HG03442 (cell line): ENCODE data around the gene GSE1.

Source experiments
- ATAC-seq: cut with Tn5 transposase; IDR thresholded peaks from one replicate; pipeline ENCODE4 v1.9.1; 2021; ENCODE audit warnings: mild to moderate bottlenecking, moderate library complexity; ENCODE audit not compliant: unreplicated experiment

GSE1 gene

DNA sequence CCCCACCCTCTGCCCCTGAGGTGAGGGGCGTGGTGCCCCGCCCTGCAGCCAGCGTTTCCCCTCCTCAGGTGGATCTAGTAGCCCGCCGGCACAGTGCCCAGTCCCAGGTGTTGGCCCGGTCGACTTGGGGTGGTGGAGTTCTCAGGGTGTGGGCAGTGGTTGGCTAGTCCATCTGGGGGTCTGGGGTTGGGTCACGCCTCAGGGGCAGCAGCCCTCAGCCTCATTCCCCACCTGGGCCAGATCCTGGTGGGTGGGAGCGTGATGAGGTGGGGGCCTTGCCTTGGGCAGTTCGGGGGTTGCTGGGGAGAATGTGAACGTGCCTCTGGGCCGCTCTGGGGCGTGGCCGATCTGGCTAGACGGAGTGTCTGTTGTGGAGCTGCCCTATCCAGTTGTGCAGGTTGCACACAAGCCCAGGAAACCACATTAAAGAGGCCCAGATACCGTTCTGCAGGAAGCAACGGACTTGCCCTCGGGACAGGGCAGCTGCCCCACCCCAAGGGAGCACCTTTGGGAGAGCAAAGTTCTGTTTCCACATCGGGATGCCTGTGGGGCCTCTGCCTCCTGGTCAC is 32.0 kb downstream of the GSE1 start:
- ATAC-seq, result no peak

- no peak for ATAC-seq
Observed at GRCh38 chr16:85646358-85646907, 33.3 kb downstream of the GSE1 start.

- ATAC-seq, result no peak
Observed at GRCh38 chr16:85646976-85647375, 33.9 kb downstream of the GSE1 start.

DNA sequence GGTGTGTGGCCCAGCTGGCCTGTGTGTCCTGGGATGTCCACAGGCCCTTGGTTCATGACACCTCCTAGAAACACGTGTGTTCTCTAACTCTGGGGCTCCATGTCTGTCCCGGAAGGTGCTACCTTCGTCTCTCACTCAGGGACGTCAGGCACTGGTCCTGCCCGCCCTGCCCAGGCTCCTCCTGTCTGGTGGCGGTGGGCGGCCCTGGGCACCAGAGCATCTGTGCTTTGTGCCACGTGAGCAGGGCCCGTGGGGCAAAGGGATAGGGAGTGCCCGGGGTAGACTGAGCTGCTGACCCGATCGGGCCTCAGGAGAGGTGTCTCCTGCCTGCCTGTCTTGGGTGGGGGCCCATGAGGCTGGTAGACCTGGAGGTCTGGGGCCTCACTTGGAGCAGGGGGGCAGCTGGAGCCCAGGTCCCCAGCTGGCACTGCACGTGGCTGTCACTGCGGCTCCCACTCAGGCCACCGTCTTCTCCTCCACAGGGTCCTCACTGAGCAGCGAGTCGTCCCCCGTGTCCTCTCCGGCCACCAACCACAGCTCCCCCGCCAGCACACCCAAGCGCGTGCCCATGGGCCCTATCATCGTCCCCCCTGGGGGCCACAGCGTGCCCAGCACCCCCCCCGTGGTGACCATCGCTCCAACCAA is 35.1 kb downstream of the GSE1 start:
- no peak for ATAC-seq

DNA sequence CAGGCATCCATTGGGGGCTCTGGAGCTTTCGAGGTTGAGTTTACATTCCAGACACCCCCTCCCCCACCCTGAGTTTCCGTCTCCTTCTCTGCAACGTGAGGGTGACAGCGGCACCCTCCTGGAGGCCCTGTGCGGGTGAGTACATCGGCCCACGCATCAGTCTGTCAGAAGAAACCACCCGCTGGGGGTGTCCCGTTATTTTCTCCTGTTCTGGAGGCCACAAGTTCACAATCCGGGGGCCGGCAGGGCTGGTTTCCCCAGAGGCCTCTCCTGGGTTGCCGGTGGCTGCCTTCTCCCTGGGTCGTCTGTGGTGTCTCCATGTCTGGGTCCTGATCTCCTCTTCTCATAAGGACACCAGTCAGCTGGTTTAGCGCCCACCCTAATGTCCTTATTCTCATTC is 35.7 kb downstream of the GSE1 start:
- ATAC-seq, result no peak

- no peak for ATAC-seq
Observed at GRCh38 chr16:85649411-85650134, 36.5 kb downstream of the GSE1 start.

DNA sequence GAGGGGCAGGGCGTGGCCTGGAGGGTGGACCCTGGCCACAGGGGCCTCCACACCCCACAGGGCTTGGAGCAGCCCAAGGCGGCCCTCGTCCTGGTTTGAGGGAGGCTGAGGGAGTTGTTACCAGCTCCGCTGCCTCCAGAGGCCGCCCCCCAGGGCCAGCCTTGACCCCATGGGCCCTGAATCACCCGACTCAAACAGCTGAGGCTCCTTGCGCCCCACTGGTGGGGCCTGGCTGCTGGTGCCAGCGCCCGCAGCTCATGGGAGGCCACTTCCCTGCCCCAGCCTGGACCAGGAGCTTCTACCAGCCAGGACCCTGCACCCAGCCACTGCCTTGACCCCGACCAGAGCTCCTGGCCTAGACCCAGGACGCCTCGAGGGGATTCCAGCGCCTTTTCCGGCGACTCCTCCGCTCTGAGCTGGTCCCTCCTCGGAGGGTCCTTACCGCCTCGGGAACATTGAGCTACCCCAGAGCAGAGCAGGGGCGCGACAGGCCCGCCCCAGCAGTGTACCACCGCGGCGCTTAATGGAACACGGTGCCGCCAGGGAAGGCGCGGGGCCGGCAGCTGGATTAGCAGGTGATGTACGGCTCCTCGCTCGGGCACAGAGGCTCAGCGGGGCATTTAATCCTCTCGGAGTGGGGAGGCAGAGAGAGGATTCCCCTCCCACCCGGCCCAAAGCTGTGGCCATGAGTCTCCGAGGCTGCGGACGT is 37.2 kb downstream of the GSE1 start:
- no peak for ATAC-seq

DNA sequence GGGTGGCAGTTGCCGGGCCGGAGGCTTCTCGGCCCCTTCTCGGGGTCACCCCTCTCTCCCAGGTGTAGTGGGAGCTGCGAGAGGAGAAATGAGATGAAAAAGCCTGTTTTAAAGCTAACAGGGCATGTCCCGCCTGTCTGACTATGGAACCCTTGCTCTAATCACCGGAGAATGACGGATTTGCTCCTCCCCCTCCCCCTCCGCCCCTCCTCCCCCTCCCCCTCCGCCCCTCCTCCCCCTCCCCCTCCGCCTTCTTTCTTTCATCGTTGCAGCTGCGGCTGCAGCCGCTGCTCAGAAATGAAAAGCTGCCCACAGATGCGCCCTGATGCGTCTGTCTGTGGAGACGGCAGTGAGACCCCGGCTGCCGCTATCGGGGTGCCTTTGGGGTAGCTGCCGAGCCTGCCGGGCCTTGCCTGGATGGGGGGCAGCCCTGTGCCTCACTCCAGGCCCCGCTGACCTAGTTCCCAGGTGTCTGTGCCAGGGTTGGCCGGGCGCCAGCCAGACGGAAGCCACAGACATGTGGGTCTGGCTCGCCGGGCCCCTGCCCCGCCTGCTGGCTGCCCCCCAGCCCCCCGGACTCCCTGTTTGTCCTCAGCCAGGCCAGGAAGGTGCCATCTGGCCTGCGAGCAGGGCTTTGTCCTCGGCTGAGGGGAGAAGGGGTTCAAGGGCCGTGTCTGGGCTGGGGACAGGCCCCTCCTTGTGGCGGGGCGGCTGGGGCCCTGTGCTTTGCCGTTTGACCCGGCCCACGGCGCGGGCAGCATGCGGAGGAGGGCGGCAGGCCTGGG is 37.9 kb downstream of the GSE1 start:
- no peak for ATAC-seq

GRCh38 chr16:85651629-85652430 is 38.7 kb downstream of the GSE1 start:
- no peak for ATAC-seq

DNA sequence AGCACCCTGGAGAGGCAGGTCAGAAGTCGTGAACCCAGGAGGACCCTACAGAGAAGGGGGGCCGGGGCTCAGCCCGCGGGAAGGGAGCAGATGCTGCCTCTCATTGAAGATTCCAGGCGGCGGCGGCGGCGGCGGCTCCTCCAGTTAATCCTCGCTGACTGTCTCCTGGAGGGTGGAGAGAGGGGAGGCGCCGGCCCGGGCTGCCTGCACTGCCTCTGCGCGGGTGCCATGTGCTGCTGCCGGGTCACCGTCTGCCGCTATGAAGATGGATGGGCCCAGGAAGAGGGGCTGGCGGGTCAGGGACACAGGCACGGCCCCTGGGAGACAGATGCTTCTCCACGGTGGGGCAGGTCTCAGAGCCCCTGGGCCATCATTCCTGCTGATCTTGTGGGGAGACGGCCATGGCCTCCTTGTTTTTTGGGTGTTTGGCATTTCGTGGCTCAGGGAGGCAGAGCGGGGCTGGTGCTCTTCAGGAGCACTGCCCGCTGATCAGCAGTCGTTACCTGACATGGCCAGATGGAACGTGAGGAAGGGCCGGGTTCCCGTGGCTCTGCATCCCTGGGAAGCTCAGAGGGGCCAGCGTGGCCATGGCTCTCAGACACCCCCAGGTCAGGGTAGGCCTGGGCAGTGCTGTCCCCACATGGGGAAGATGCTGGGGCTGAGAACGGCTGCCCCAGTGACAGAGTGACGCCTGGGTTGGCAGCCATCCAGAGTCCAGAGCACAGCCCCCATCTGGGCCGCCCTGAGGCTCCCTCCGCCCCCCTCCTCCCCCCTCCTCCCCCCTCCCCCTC is 39.5 kb downstream of the GSE1 start:
- ATAC-seq, result no peak

DNA sequence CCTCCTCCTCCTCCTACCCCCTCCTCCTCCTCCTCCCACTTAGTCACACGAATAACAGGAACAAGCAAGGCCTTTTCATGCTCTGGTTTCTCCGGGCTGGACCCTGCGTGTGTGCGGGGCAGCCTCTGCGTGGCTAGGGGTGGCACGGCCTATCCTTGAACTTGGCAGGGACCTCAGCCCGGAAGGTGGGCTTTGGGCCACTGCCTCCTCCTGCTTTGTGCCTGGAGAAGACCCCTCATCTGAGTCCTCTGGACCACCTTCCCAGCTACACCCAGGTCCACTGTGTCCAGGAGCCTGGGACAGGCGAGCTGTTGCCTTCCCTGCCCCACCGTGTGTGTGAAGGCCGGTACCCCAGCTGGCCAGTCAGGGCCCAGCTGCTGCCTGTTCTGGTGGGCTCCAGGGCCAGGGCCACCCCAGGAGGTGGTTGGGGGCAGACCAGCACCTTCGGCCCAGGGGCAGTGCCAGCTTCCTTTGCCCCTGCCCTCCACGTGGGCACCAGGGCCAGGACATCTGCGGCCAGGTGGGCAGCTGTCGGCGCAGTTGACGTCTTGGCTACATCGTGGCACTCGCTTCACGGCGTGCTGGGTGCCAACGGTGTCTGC is 40.3 kb downstream of the GSE1 start:
- ATAC-seq, result no peak

- no peak for ATAC-seq
Observed at GRCh38 chr16:85654251-85655095, 41.4 kb downstream of the GSE1 start.

DNA sequence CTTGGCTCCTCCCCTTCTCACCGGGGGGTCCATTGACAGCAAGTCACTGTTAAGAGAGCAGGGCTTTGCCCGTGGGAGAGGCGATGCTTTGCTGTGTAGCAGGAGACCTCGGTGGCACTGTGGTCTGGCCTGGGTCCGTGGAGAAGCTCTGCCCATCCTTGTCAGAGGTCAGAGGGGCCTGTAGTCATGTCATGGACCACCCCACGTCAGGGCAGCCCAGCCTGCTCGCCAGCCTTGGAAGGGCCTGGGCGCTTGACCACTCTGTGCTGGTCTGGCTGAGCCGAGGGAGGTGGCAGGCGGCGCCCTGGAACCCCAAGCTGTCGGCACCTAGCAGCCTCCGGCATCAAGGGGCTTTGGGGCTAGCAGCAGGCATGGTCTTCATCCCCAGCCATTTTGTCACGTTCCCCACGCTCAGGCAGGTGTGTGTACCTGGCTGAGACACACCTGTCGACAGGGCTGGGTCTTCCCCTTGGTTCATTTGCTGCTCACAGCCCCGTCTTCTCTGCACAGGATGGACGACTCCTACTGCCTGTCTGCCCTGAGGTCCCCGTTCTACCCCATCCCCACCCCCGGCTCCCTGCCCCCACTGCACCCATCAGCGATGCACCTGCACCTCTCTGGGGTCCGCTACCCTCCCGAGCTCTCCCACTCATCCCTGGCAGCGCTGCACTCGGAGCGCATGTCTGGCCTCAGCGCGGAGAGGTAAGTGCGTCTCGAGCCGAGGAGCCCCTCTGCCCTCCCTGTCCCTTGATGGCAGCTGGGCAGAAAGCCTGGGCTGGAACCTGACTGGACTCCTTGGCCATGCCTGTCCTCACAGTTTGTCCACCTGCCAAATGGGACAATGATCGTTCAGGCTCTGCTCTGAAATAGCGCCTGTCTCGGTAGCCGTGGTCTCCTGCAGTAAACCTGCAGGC is 42.4 kb downstream of the GSE1 start:
- no peak for ATAC-seq

DNA sequence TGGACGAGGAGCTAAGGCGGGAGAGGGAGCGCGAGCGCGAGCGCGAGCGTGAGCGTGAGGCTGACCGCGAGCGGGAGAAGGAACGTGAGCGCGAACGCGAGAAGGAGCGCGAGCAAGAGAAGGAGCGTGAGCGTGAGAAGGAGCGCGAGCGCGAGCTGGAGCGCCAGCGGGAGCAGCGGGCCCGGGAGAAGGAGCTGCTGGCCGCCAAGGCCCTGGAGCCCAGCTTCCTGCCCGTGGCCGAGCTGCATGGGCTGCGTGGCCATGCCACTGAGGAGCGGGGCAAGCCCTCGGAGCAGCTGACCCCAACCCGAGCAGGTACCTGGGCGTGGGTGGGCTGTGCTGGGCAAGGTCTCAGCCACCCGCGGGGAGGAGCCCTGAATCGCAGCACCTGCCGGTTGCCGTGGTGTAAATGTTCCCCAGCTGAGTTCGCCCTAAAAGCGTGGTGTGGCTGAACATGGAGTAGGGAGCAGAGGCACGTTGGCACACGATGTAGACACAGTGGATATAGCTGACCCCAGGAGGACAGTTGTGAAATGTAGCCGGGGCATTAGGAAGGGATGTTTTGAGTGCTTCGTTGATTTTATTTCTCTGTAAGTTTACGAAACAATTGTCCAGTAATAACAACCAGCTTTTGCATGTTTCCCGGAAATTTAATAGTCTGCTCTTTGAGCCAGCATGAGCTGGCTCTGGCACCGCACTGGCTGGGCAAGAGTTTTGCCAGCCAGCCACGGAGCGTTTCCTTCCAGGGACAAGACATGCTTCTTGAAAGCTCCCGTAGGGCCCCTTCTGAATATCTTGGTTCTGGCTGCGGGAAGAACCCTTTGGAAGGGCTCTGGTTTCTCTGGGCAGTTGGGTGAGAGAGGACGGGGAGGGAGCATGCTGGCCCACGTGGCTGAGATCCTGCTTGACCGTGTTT is 43.5 kb downstream of the GSE1 start:
- ATAC-seq, result no peak

- ATAC-seq, result no peak
Observed at GRCh38 chr16:85657267-85657650, 44.1 kb downstream of the GSE1 start.

DNA sequence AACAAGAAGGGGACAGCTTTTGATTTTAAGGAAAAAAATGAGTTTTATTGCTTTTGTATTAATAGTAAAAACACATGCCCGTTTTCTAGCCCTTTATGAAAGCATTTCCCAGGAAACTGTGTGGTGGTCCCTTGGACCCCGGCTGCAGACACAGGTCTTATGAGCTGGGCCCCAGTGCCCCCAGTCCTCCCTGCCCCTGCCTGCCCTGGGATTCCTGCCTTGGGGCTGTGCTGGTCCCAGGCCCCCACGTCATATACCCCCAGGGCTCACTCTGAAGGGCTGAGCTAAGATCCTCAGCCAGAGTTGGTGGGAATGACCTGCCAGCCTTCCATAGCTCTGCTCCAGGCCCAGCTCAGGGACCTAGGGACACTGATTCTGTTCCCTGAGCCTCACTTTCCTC is 44.9 kb downstream of the GSE1 start:
- ATAC-seq, result no peak
